WTC11 (cell line): Measurements from ENCODE around the gene DUSP22. TPM values are rescaled to one million over a fixed set of nuclear protein-coding genes. Genes with fewer than 3 reads are reported as not detected.

ENCODE experiments used
- ATAC-seq: fragments of 200-7000 bp; cut with Tn5 transposase; 2 replicates; pipeline ENCODE4 v1.10.0; 2021; ENCODE audit warnings: mild to moderate bottlenecking, moderate library complexity
- CTCF ChIA-PET: fragments of 300-600 bp; sonication (Branson Sonifier 250); formaldehyde crosslinking; loops from one replicate; lab custom pipeline; 2021; ENCODE audit warnings: antibody characterized with exemption; lab: Charles Lee
- POLR2A ChIA-PET: fragments of 350-600 bp; sonication (Branson Sonifier 250); formaldehyde crosslinking; loops from one replicate; lab custom pipeline; 2021; ENCODE audit warnings: antibody characterized with exemption; lab: Charles Lee
- DNase-seq: peaks from one replicate; pipeline ENCODE4 v3.0.0; 2021; ENCODE audit warnings: low spot score
- H3K27ac Mint-ChIP-seq: 2 replicates; pipeline ENCODE4 v1.8.0; 2021; ENCODE audit warnings: mixed read lengths
- H3K27me3 Mint-ChIP-seq: 2 replicates; pipeline ENCODE4 v1.8.0; 2021; ENCODE audit warnings: low read depth, mild to moderate bottlenecking, moderate library complexity, mixed read lengths
- H3K36me3 Mint-ChIP-seq: 2 replicates; pipeline ENCODE4 v1.8.0; 2021; ENCODE audit warnings: mixed read lengths
- H3K4me1 Mint-ChIP-seq: 2 replicates; pipeline ENCODE4 v1.8.0; 2022; ENCODE audit warnings: mixed read lengths
- H3K4me3 Mint-ChIP-seq: 2 replicates; pipeline ENCODE4 v1.8.0; 2021; ENCODE audit warnings: mild to moderate bottlenecking, moderate library complexity, mixed read lengths
- H3K9me3 Mint-ChIP-seq: 2 replicates; pipeline ENCODE4 v1.8.0; 2021; ENCODE audit warnings: mixed read lengths
- FOXJ3 ChIP-seq: sonication (generic); formaldehyde crosslinking; IDR thresholded peaks from 2 replicates; pipeline ENCODE4 v1.9.0; 2021; ENCODE audit warnings: missing genetic modification reagents, mild to moderate bottlenecking, borderline replicate concordance
- HMGA2 ChIP-seq: fragments of 250-450 bp; sonication (Bioruptor Pico); IDR thresholded peaks from 2 replicates; pipeline ENCODE4 v1.4.0; 2021; ENCODE audit warnings: mild to moderate bottlenecking, moderate library complexity
- TCF7 ChIP-seq: sonication (generic); formaldehyde crosslinking; IDR thresholded peaks from 2 replicates; pipeline ENCODE4 v1.8.0; 2022; ENCODE audit warnings: mild to moderate bottlenecking, low read depth, missing genetic modification reagents, moderate library complexity
- ZNF232 ChIP-seq: sonication (generic); formaldehyde crosslinking; IDR thresholded peaks from 2 replicates; pipeline ENCODE4 v1.8.0; 2022; ENCODE audit warnings: mild to moderate bottlenecking, missing genetic modification reagents
- total RNA-seq: library from RNA; stranded (reverse); gene quantifications from 3 replicates; pipeline ENCODE4 v1.2.3, GENCODE V29; 2021
- TF ChIP-seq, protein P1 (sequence below): fragments of 200-600 bp; IDR thresholded peaks from 2 replicates; pipeline ENCODE4 v1.8.0; 2022; ENCODE audit warnings: antibody characterized with exemption
- TF ChIP-seq, protein P2 (sequence below): sonication (generic); formaldehyde crosslinking; IDR thresholded peaks from 2 replicates; pipeline ENCODE4 v1.8.1; 2023; ENCODE audit warnings: mild to moderate bottlenecking, missing genetic modification reagents
- TF ChIP-seq, protein P3 (sequence below): fragments of 250-450 bp; sonication (Bioruptor Pico); IDR thresholded peaks from 2 replicates; pipeline ENCODE4 v2.1.2; 2022; ENCODE audit warnings: mild to moderate bottlenecking, moderate library complexity
- TF ChIP-seq, protein P4 (sequence below): sonication (generic); formaldehyde crosslinking; IDR thresholded peaks from 2 replicates; pipeline ENCODE4 v1.8.1; 2022; ENCODE audit warnings: low read depth, missing genetic modification reagents, borderline replicate concordance
- TF ChIP-seq, protein P5 (sequence below): sonication (generic); formaldehyde crosslinking; conservative IDR thresholded peaks from 2 replicates; pipeline ENCODE4 v1.8.1; 2022; ENCODE audit warnings: mild to moderate bottlenecking, missing genetic modification reagents
- TF ChIP-seq, protein P6 (sequence below): fragments of 250-450 bp; sonication (Bioruptor Pico); IDR thresholded peaks from 2 replicates; pipeline ENCODE4 v1.9.0; 2021; ENCODE audit warnings: mild to moderate bottlenecking, borderline replicate concordance

Gene DUSP22
- total RNA-seq, 1 experiment from 2014 or later: 38.5 TPM

DNA sequence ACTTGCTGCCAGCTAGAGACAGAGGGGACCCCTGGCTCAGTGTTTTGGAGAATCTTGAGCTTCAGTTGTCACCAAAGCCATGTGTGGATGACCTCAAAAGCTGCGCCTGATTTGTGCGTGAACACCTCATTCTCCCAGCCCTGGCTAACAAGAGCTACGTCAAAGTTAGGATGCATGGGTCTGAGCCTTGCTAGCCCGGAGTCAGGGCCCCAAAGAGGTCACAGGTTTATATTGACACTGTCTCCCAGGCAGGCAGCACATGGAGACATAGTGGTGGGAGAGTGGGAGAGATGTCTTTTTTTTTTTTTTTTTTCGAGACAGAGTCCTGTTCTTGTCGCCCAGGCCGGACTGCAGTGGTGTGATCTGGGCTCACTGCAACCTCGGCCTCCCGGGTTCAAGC is 36.1 kb upstream of the DUSP22 start (continued):
- TF ChIP-seq, protein P1, sequence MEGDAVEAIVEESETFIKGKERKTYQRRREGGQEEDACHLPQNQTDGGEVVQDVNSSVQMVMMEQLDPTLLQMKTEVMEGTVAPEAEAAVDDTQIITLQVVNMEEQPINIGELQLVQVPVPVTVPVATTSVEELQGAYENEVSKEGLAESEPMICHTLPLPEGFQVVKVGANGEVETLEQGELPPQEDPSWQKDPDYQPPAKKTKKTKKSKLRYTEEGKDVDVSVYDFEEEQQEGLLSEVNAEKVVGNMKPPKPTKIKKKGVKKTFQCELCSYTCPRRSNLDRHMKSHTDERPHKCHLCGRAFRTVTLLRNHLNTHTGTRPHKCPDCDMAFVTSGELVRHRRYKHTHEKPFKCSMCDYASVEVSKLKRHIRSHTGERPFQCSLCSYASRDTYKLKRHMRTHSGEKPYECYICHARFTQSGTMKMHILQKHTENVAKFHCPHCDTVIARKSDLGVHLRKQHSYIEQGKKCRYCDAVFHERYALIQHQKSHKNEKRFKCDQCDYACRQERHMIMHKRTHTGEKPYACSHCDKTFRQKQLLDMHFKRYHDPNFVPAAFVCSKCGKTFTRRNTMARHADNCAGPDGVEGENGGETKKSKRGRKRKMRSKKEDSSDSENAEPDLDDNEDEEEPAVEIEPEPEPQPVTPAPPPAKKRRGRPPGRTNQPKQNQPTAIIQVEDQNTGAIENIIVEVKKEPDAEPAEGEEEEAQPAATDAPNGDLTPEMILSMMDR: no peak
- TF ChIP-seq, protein P2, sequence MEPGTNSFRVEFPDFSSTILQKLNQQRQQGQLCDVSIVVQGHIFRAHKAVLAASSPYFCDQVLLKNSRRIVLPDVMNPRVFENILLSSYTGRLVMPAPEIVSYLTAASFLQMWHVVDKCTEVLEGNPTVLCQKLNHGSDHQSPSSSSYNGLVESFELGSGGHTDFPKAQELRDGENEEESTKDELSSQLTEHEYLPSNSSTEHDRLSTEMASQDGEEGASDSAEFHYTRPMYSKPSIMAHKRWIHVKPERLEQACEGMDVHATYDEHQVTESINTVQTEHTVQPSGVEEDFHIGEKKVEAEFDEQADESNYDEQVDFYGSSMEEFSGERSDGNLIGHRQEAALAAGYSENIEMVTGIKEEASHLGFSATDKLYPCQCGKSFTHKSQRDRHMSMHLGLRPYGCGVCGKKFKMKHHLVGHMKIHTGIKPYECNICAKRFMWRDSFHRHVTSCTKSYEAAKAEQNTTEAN (CRISPR knock-in tag): no peak
- TF ChIP-seq ZNF232: no peak
- TF ChIP-seq TCF7 (CRISPR knock-in tag): no peak

DNA sequence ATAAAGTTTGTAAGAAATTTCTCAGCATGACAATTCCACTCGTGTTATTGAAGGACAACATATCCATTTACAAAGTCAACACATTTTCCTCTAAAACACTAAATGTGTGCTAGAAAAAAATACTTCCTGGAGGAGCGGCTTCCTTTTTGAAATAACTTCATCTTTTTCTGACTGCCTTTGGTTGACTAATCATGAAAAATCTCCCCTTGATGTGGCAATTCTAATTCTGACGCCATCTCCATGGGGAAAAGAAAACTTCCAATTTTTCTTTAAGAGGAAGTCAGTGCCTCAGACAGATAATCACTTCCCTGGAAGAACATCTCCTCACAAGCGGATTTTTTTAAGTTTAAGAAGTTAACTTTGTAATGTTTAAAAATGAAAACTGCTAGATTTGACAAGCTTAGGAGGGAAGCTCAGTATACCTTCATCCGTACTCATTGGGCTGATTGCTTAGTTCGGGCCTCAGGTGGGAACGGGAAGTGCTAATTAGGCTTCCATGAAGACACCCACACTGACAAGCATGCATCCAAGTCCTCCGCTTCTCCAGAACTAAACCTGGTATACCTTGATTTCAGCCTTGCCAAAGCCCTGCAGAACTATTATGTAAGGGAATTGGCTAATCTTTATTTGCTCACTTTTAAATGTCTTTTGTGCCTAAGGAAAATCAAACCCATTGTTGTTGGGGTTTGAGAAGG is 35.1 kb upstream of the DUSP22 start:
- TF ChIP-seq, protein P3, sequence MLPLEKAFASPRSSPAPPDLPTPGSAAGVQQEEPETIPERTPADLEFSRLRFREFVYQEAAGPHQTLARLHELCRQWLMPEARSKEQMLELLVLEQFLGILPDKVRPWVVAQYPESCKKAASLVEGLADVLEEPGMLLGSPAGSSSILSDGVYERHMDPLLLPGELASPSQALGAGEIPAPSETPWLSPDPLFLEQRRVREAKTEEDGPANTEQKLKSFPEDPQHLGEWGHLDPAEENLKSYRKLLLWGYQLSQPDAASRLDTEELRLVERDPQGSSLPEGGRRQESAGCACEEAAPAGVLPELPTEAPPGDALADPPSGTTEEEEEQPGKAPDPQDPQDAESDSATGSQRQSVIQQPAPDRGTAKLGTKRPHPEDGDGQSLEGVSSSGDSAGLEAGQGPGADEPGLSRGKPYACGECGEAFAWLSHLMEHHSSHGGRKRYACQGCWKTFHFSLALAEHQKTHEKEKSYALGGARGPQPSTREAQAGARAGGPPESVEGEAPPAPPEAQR (CRISPR knock-in tag): no peak
- ATAC-seq (no peak), DNase-seq (no peak)
- CTCF ChIA-PET: no interaction called here
- H3K9me3 Mint-ChIP-seq: peaks cover 49% of the 10 kb centered on the region
- H3K27ac Mint-ChIP-seq: no peak overlapping the region
- H3K4me1 Mint-ChIP-seq: no peaks in the 10 kb centered on the region
- no peak overlapping the region for H3K4me3 Mint-ChIP-seq
- H3K27me3 Mint-ChIP-seq: peaks cover 7% of the 10 kb centered on the region
- peaks cover 19% of the 10 kb centered on the region for H3K36me3 Mint-ChIP-seq
- POLR2A ChIA-PET: no interaction called here

DNA sequence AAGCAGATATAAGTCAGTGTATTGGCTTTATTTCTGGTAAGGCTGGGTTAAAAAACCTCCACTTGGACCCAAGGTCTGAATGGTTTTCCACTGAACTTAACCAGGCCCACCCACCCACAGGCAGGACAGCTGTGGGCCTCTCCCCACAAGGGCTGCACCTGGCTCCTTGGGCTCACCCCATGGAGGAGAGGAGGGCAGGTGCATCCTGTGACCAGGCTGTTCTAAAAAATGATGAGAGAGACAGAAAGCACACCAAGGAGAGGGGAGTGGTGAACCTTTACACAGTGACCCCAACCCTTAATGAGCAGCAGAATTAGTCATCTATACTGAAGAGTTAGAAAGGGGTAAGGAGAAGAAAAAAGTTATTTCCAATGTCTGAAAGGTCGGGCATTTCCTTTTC is 34.5 kb upstream of the DUSP22 start:
- H3K4me1 Mint-ChIP-seq: no peaks in the 10 kb centered on the region
- no peak for DNase-seq
- TF ChIP-seq FOXJ3 (CRISPR knock-in tag) (no peak), HMGA2 (CRISPR knock-in tag) (no peak)
- TF ChIP-seq, protein P4, sequence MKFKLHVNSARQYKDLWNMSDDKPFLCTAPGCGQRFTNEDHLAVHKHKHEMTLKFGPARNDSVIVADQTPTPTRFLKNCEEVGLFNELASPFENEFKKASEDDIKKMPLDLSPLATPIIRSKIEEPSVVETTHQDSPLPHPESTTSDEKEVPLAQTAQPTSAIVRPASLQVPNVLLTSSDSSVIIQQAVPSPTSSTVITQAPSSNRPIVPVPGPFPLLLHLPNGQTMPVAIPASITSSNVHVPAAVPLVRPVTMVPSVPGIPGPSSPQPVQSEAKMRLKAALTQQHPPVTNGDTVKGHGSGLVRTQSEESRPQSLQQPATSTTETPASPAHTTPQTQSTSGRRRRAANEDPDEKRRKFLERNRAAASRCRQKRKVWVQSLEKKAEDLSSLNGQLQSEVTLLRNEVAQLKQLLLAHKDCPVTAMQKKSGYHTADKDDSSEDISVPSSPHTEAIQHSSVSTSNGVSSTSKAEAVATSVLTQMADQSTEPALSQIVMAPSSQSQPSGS: no peak
- TF ChIP-seq, protein P3 (CRISPR knock-in tag): no peak
- TF ChIP-seq, protein P5, sequence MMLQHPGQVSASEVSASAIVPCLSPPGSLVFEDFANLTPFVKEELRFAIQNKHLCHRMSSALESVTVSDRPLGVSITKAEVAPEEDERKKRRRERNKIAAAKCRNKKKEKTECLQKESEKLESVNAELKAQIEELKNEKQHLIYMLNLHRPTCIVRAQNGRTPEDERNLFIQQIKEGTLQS: no peak
- TF ChIP-seq, protein P6, sequence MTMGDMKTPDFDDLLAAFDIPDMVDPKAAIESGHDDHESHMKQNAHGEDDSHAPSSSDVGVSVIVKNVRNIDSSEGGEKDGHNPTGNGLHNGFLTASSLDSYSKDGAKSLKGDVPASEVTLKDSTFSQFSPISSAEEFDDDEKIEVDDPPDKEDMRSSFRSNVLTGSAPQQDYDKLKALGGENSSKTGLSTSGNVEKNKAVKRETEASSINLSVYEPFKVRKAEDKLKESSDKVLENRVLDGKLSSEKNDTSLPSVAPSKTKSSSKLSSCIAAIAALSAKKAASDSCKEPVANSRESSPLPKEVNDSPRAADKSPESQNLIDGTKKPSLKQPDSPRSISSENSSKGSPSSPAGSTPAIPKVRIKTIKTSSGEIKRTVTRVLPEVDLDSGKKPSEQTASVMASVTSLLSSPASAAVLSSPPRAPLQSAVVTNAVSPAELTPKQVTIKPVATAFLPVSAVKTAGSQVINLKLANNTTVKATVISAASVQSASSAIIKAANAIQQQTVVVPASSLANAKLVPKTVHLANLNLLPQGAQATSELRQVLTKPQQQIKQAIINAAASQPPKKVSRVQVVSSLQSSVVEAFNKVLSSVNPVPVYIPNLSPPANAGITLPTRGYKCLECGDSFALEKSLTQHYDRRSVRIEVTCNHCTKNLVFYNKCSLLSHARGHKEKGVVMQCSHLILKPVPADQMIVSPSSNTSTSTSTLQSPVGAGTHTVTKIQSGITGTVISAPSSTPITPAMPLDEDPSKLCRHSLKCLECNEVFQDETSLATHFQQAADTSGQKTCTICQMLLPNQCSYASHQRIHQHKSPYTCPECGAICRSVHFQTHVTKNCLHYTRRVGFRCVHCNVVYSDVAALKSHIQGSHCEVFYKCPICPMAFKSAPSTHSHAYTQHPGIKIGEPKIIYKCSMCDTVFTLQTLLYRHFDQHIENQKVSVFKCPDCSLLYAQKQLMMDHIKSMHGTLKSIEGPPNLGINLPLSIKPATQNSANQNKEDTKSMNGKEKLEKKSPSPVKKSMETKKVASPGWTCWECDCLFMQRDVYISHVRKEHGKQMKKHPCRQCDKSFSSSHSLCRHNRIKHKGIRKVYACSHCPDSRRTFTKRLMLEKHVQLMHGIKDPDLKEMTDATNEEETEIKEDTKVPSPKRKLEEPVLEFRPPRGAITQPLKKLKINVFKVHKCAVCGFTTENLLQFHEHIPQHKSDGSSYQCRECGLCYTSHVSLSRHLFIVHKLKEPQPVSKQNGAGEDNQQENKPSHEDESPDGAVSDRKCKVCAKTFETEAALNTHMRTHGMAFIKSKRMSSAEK (CRISPR knock-in tag): no peak
- peaks cover 55% of the 10 kb centered on the region for H3K9me3 Mint-ChIP-seq
- peaks cover 7% of the 10 kb centered on the region for H3K27me3 Mint-ChIP-seq
- H3K27ac Mint-ChIP-seq: no peak overlapping the region
- no peak for ATAC-seq
- POLR2A ChIA-PET: no interaction called here
- CTCF ChIA-PET: no interaction called here
- no peak overlapping the region for H3K4me3 Mint-ChIP-seq
- H3K36me3 Mint-ChIP-seq: peaks cover 20% of the 10 kb centered on the region
